ENCODE measurements around the gene LCN15. TPM values are rescaled to one million over a fixed set of nuclear protein-coding genes. Genes with fewer than 3 reads are reported as not detected.
A peak's percentile ranks its signal among the peaks of the same experiment; 100 is the strongest.
"Not testable (repeated sequence)": the region's sequence is repeated elsewhere in the genome, so short reads cannot be mapped to it uniquely, and the experiment has no call there.

The LCN15 gene
- total and polyA plus RNA-seq, 2 of the 13 experiments (the other 11 are each of a cell fraction or from before 2014, with no cell fraction given) = 1.3 to 53.7 TPM

- peak; percentile 40; the same call in 1 of the 2 replicates for TF ChIP-seq ZNF772 (CRISPR knock-in tag; IDR thresholded peaks at IDR 0.05)
- TF ChIP-seq YEATS4 (CRISPR knock-in tag; IDR thresholded peaks at IDR 0.05; ENCODE audit: borderline replicate concordance) = peak; percentile 73; the same call in 1 of the 2 replicates
- TF ChIP-seq SAP130 (CRISPR knock-in tag; IDR thresholded peaks at IDR 0.05; ENCODE audit: low read depth) = peak; percentile 67; the same call in 1 of the 2 replicates
- peak; percentile 34; the same call in 1 of the 2 replicates for TF ChIP-seq HNF4A (CRISPR knock-in tag; IDR thresholded peaks at IDR 0.05)
- 0 out of 2 replicates have a peak, but pooled peaks have one; percentile 32 for TF ChIP-seq SIX4 (CRISPR knock-in tag; IDR thresholded peaks at IDR 0.05)
- TF ChIP-seq STAG1 (CRISPR knock-in tag; IDR thresholded peaks at IDR 0.05) = peak; percentile 14; the same call in 1 of the 2 replicates
- TF ChIP-seq NAIF1 (CRISPR knock-in tag; IDR thresholded peaks at IDR 0.05; ENCODE audit: borderline replicate concordance) = peak; percentile 56
- TF ChIP-seq ZNF264 (CRISPR knock-in tag; IDR thresholded peaks at IDR 0.05) = peak; percentile 79
- TF ChIP-seq PAXIP1 (CRISPR knock-in tag; conservative IDR thresholded peaks at IDR 0.05) = peak; percentile 90
- not testable (repeated sequence) for TF ChIP-seq ZBTB40 (IDR thresholded peaks at IDR 0.05)
- peak; percentile 35; the same call in 1 of the 2 replicates for TF ChIP-seq ZBTB40 (CRISPR knock-in tag; IDR thresholded peaks at IDR 0.05)
- peak; percentile 69; the same call in 1 of the 2 replicates for TF ChIP-seq HOXD1 (CRISPR knock-in tag; IDR thresholded peaks at IDR 0.05)
- peak; percentile 83 for TF ChIP-seq ISL2 (CRISPR knock-in tag; IDR thresholded peaks at IDR 0.05)
- 0 out of 2 replicates have a peak, but pooled peaks have one; percentile 62 for TF ChIP-seq DPF2 (CRISPR knock-in tag; IDR thresholded peaks at IDR 0.05; ENCODE audit: borderline replicate concordance, low read depth)
- TF ChIP-seq ATF1 (CRISPR knock-in tag; IDR thresholded peaks at IDR 0.05) = peak; percentile 38; the same call in 1 of the 2 replicates
- peak; percentile 70 for TF ChIP-seq POLR2G (IDR thresholded peaks at IDR 0.05; ENCODE audit: low read depth, low read length)
Measured at GRCh38 chr9:136788644-136789522, 24.6 kb upstream of the LCN15 start (continued).
